ENCODE measurements around the gene FMN2. TPM values are rescaled to one million over a fixed set of nuclear protein-coding genes. Genes with fewer than 3 reads are reported as not detected.

Gene FMN2
- total RNA-seq, 1 donor, result 11.2 TPM

DNA sequence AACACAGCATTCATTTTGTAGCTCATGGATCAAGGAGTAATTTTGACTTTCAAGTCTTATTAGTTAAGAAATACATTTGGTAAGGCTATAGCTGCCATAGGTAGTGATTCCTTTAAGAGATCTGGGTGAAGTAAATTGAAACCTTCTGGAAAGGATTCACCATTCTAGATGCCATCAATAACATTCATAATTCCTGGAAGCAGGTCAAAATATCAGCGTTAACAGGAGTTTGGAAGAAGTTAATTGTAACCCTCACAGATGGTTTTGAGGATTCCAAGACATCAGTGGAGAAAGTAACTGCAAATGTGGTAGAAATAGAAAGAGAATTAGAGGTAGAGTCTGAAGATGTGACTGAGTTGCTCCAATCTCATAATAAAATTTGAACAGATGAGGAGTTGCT is 303.7 kb downstream of the FMN2 start:
- H2AFZ ChIP-seq (ENCODE audit: low read length), result no peak overlapping the region
- H4K20me1 ChIP-seq (ENCODE audit: insufficient read depth, low read length), result no peaks in the 10 kb centered on the region
- no peak overlapping the region for H3K4me3 ChIP-seq (ENCODE audit: insufficient read depth, low read length)
- no peaks in the 10 kb centered on the region for H3K9me3 ChIP-seq (ENCODE audit: low read depth, low read length)
- peak overlapping the region; percentile 4 for H3K27ac ChIP-seq (ENCODE audit: low read depth, low read length)
- TF ChIP-seq, protein P1, sequence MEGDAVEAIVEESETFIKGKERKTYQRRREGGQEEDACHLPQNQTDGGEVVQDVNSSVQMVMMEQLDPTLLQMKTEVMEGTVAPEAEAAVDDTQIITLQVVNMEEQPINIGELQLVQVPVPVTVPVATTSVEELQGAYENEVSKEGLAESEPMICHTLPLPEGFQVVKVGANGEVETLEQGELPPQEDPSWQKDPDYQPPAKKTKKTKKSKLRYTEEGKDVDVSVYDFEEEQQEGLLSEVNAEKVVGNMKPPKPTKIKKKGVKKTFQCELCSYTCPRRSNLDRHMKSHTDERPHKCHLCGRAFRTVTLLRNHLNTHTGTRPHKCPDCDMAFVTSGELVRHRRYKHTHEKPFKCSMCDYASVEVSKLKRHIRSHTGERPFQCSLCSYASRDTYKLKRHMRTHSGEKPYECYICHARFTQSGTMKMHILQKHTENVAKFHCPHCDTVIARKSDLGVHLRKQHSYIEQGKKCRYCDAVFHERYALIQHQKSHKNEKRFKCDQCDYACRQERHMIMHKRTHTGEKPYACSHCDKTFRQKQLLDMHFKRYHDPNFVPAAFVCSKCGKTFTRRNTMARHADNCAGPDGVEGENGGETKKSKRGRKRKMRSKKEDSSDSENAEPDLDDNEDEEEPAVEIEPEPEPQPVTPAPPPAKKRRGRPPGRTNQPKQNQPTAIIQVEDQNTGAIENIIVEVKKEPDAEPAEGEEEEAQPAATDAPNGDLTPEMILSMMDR (IDR thresholded peaks at IDR 0.05; ENCODE audit: extremely low read depth, low read depth, low read length), result no peak
- peaks cover 8% of the 10 kb centered on the region for H3K36me3 ChIP-seq (ENCODE audit: insufficient read depth, low read length)
- no peak for DNase-seq (ENCODE audit: insufficient read length, low spot score, missing footprints)
- H3K27me3 ChIP-seq (ENCODE audit: insufficient read depth, low read length), result no peaks in the 10 kb centered on the region
- no peak overlapping the region for H3K4me2 ChIP-seq (ENCODE audit: insufficient read depth, low read length)
- H3K4me1 ChIP-seq (ENCODE audit: insufficient read depth, low read length), result peaks cover 40% of the 10 kb centered on the region
- peaks cover 4% of the 10 kb centered on the region for H3K79me2 ChIP-seq (ENCODE audit: insufficient read depth, low read length)

DNA sequence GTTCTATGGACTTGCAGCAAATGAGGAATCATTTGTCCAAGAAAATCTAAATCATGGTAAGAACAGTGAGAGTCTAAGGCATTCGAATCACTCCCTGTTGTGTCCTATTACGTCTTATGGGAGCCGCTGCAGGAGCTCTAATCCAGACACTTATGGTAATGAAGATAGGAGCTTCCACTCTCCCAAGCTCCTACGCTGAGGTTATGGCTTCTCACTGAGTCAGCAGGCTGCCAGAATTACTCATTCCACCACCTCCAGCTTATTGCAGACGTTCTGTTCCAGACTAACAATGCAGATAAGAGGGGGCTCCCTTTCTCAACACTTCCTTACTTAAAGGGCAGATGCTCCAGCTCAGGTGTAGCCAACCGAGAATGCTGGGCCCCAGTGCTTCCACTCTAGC is 307.7 kb downstream of the FMN2 start:
- Histone ChIP-seq H3K27ac (ENCODE audit: low read depth, low read length) (peak overlapping the region; percentile 88), H3K9me3 (ENCODE audit: low read depth, low read length) (no peaks in the 10 kb centered on the region), H2AFZ (ENCODE audit: low read length) (no peak overlapping the region), H3K27me3 (ENCODE audit: insufficient read depth, low read length) (no peaks in the 10 kb centered on the region), H3K36me3 (ENCODE audit: insufficient read depth, low read length) (peaks cover 2% of the 10 kb centered on the region), H3K4me3 (ENCODE audit: insufficient read depth, low read length) (no peak overlapping the region), H4K20me1 (ENCODE audit: insufficient read depth, low read length) (no peaks in the 10 kb centered on the region), H3K79me2 (ENCODE audit: insufficient read depth, low read length) (peaks cover 4% of the 10 kb centered on the region), H3K4me1 (ENCODE audit: insufficient read depth, low read length) (peaks cover 33% of the 10 kb centered on the region), H3K4me2 (ENCODE audit: insufficient read depth, low read length) (peak overlapping the region; percentile 45)
- TF ChIP-seq, protein P1 (IDR thresholded peaks at IDR 0.05; ENCODE audit: extremely low read depth, low read depth, low read length), result no peak
- peak; percentile 91 for DNase-seq (ENCODE audit: insufficient read length, low spot score, missing footprints)

DNA sequence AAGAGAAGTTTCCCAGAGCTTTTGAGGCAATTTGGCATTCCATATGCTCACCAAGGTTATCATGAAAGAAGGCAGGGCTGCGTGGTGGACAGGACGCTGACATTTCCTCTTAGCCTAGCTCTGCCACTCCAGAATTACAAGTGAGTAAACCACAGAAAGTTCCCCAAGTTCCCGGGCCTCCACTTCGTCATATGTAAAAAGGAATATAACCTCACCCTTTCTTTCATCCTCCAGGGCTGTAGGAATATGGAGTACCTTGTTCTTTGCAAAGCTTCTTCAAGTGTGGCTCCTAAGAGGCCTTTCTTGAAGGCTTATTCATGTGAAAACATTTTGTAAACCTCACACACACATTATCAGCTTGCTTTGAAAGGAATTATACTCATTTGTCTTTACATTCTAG is 310.0 kb downstream of the FMN2 start:
- H2AFZ ChIP-seq (ENCODE audit: low read length), result peak overlapping the region; percentile 30
- H3K4me1 ChIP-seq (ENCODE audit: insufficient read depth, low read length), result peaks cover 18% of the 10 kb centered on the region
- no peaks in the 10 kb centered on the region for H3K9me3 ChIP-seq (ENCODE audit: low read depth, low read length)
- no peaks in the 10 kb centered on the region for H3K27me3 ChIP-seq (ENCODE audit: insufficient read depth, low read length)
- no peak overlapping the region for H3K27ac ChIP-seq (ENCODE audit: low read depth, low read length)
- no peak for DNase-seq (ENCODE audit: insufficient read length, low spot score, missing footprints)
- peaks cover under 1% of the 10 kb centered on the region for H3K79me2 ChIP-seq (ENCODE audit: insufficient read depth, low read length)
- peaks cover 2% of the 10 kb centered on the region for H3K36me3 ChIP-seq (ENCODE audit: insufficient read depth, low read length)
- H4K20me1 ChIP-seq (ENCODE audit: insufficient read depth, low read length), result no peaks in the 10 kb centered on the region
- TF ChIP-seq, protein P1 (IDR thresholded peaks at IDR 0.05; ENCODE audit: extremely low read depth, low read depth, low read length), result no peak
- no peak overlapping the region for H3K4me3 ChIP-seq (ENCODE audit: insufficient read depth, low read length)
- H3K4me2 ChIP-seq (ENCODE audit: insufficient read depth, low read length), result no peak overlapping the region

DNA sequence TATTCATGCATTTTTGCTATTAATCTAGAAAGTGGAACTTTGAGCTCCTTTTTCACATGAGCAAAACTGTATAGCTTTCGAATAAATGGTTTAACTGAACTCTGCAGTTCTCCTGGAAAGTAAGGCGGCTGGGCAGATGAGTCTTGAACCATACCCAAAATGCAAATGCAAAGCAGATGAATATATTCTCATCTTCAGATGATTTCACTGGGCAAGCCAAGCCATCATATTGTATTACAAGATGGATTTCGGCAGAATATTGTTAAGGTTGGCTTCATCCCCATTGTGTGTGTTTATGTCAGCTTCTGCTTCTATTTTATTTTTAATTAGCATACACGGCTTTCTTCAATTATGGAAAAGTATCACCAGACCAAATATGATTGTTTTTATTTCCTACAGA is 310.6 kb downstream of the FMN2 start:
- H3K27me3 ChIP-seq (ENCODE audit: insufficient read depth, low read length), result no peaks in the 10 kb centered on the region
- peaks cover 18% of the 10 kb centered on the region for H3K4me1 ChIP-seq (ENCODE audit: insufficient read depth, low read length)
- H3K9me3 ChIP-seq (ENCODE audit: low read depth, low read length), result no peaks in the 10 kb centered on the region
- DNase-seq (ENCODE audit: insufficient read length, low spot score, missing footprints), result no peak
- no peak overlapping the region for H3K4me2 ChIP-seq (ENCODE audit: insufficient read depth, low read length)
- H3K36me3 ChIP-seq (ENCODE audit: insufficient read depth, low read length), result peaks cover 2% of the 10 kb centered on the region
- no peak overlapping the region for H3K4me3 ChIP-seq (ENCODE audit: insufficient read depth, low read length)
- no peak overlapping the region for H3K27ac ChIP-seq (ENCODE audit: low read depth, low read length)
- H2AFZ ChIP-seq (ENCODE audit: low read length), result no peak overlapping the region
- H4K20me1 ChIP-seq (ENCODE audit: insufficient read depth, low read length), result no peaks in the 10 kb centered on the region
- H3K79me2 ChIP-seq (ENCODE audit: insufficient read depth, low read length), result no peaks in the 10 kb centered on the region
- TF ChIP-seq, protein P1 (IDR thresholded peaks at IDR 0.05; ENCODE audit: extremely low read depth, low read depth, low read length), result no peak
